GM18508 (cell line): ENCODE data around the gene PTPRN.
"Not testable (repeated sequence)": the region's sequence is repeated elsewhere in the genome, so short reads cannot be mapped to it uniquely, and the experiment has no call there.

Experiments
- ATAC-seq: cut with Tn5 transposase; IDR thresholded peaks from one replicate; pipeline ENCODE4 v1.9.1; 2021; ENCODE audit warnings: moderate number of reproducible peaks; ENCODE audit not compliant: insufficient read depth, unreplicated experiment

The PTPRN gene

DNA sequence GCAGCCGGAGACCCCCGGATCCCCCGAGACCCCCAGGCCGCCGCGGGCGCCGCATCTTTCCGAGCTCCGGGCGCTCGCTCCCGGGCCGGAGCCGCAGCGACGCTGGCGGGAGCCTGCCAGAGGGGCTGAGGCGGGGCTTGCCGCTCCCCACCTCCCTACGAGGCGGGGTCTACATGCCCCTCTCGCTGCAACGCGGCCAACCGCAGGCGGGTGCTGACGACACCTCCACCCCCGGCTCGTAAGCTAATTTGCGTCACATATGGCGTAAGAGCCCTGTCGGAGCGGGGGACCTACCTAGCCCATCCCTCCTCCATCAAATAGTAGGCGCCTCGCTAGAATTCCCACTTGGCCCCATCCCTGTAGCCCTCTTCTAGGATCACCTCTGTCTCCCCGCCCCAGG is at the start of gene PTPRN:
TSS of gene PTPRN (minus strand) at position 124 of the 400 bp plus-strand sequence. CDS start at position 55, 69 bp downstream.
- ATAC-seq = no peak

DNA sequence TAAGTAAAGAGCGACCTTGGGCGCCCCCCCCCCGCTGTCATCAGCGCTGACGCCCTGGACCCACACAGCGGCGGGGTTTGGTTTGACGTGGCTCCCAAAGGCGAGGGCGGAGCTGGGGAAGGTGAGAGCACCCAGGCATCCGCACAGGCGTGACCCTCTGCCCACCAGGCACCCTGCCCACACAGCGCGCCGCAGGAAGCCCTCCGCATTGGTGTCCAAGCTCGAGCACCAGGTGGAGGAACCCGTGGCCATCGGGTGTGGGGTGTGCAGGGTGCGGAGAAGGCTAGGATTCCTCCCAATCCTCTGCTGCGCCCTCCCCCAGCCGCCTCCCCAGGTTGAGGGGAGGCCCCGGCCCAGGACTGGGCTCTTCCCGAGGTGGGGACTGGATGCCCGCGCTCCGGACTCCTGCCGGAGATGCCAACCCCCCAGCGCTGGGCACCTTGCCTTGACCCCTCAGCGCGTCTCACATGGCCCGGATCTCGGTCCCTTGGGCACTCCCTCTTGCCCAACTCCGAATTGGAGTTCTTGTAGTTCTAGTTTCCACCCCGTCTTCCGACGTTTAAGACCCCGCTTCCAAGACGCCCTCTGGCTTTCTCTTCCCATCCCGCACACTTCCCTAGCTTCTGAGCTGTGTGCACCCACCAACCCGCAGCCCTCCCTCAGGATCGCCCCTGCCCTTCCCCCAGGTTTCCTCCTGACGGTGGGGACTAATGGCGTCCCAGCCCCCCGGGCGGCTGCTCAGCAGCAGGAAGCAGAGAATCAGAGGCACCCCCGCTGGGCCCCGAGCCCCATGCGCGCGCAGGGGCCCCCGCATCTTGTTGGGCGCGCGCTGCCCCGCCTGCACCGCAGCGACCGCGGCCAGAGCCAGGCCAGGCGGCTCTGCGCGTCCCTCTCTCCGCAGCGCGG is 49.2 kb upstream of the PTPRN start:
- no peak for ATAC-seq

DNA sequence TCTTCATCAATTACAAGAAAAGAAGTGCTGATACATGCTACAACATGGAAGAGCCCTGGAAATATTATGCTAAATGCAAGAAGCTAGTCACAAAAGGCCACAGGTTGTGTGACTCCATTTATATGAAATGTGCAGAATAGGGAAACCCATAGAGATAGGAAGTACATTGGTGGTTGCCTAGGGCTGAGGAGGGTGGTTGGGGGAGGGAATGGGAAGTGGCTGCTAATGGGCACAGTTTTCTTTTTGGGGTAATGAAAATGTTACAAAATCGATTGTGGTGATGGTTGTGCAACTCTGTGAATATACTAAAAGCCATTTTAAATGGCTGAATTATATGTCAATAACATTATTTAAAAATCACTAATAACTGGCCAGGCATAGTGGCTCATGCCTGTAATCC is 47.6 kb upstream of the PTPRN start:
- no peak for ATAC-seq

DNA sequence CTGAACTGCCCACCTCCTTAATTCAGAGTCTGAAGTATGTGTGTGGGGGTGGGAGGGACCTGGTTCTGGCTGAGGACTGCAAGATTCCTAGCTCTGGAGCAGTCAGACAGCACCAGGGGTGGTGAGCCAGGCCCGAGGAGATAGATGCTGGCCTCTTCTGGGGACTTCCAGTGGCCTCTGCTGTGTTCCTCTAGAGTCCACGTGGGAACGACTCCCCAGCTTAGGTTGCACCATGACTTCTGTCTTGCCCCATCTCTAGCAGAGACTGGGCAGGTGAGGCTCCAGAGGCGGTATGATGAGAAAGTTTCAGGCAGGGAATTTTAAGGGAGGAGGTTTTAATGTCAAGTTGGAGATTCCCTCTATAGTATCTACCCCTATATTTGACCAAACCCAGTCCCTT is 45.4 kb upstream of the PTPRN start:
- no peak for ATAC-seq

DNA sequence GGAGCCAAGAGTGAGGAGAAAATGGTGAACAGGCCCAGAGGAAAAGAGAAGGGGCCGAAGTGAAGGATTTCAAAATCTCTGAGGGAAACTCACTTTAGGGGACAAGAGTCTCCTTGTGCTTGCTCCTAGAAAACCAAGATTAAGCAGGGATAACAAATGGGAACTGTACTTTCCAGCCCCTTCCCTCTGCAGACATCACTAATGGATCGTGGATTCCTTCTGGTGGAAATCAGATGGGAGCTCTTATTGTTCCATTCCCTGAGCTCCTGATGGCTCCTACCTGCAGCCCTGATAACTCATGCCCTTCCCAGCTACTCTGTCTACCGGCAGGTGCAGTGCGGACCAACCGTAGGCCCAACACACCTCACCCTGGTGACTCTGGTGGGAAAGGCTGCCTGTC is 43.9 kb upstream of the PTPRN start:
- ATAC-seq = no peak

- no peak for ATAC-seq
Observed at GRCh38 chr2:219352448-219353023, 43.3 kb upstream of the PTPRN start.

DNA sequence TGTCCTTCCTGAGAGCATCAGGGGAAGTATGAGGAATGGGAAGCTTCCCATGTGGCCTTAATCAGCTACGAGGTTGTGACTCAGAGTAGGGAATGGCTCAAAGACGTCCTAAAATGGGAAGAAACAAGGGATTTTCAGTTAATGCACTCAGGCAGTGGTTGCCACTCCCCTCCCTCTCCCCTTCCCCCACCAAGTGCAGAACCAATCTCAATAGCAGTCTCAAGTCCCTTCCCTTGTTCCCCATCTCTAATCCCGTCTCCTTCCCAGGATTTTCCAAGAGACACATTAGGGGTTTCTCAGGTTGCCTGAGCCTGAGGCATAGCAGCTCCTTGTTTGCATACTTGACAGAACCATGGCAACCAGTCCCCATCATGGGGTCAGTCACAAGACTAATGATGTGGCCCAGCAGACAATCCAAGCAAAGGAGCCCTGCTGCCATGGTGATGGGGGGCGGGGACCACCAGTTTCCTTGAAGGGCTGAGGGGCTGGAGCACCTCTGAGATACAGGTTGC is 41.6 kb upstream of the PTPRN start:
- no peak for ATAC-seq

DNA sequence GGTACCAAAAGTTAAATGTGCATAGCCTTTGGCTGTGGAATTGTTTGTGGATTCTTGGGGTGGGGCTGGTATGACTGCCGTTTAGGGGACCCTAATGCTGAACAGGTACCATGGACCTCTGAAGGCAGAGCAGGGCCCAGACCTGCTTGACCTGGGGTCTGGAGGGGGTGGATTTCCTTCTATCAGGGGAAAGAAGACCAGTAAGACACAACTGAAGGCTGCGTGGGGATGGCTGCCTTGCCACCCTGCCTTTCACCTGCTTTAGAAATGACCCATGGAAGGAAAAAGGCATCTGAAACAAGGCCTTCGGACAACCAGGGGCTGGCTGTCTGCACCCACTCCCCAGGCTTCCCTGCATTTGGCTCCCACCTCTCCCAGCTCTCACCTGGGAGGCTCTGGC is 41.0 kb upstream of the PTPRN start:
- ATAC-seq = no peak

- no peak for ATAC-seq
Observed at GRCh38 chr2:219344751-219345430, 35.7 kb upstream of the PTPRN start.

DNA sequence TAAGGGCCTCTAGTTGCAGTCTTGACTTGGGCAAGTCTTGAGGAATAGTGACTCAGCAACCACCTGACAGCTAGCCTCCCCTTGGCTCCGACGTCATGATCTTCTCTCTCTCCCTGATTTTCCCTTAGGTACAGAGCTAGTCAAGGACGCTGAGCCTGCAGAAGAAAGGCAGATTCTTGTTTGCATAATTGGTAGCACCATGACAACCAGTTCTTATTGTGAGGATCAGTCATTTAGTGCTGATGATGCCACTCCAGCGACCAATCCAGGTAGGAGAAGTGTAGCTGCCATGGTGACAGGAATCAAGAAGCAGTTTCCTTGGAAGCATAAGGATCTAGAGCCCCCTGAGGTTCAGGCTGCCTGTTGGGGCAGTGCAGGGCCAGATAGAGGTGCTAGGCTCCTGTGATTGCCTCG is 26.2 kb upstream of the PTPRN start:
- no peak for ATAC-seq

DNA sequence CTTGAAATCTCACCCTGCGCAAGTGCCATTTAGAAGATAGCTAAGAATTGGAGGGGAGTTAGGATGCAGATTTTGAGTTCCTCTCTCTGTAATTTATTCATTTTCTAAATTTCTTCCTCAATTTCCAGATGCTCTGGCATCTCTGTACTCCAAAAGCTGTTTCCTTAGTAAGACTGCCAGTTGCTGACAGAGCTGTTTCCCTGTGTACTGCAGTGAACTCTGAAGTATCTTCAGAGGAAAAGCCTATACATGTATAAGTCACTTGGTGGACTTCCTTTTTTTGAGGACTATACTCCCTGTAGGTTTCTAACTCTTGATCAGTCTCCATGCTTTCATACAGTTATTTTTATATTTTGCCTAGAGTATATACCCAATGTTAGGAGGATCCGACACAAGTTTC is 24.9 kb upstream of the PTPRN start:
- ATAC-seq = no peak

- no peak for ATAC-seq
Observed at GRCh38 chr2:219332542-219332941, 23.3 kb upstream of the PTPRN start, which contains the start of gene RESP18. RESP18 (minus strand) TSS chr2:219332744.

- ATAC-seq = no peak
Observed at GRCh38 chr2:219331560-219332213, 22.5 kb upstream of the PTPRN start.

DNA sequence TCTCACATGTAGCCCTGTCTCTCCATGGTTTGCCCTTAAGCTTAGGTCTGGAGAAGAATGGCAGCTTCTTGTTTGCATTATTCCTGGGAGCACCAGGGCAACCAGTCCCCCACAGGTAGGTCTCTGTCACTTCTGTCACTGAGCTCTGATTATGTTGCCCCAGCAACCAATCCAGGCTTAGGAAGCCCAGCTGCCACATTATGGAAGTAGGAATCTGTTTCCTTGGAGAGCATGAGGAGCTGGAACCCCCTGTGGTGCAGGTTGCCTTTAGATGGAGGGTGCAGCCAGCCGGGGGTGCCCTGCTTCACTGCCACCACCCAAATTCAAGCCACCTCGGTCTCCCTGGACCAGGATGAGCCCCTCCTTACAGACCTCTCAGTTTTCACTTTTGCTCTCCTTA is 18.5 kb upstream of the PTPRN start:
- ATAC-seq = no peak

DNA sequence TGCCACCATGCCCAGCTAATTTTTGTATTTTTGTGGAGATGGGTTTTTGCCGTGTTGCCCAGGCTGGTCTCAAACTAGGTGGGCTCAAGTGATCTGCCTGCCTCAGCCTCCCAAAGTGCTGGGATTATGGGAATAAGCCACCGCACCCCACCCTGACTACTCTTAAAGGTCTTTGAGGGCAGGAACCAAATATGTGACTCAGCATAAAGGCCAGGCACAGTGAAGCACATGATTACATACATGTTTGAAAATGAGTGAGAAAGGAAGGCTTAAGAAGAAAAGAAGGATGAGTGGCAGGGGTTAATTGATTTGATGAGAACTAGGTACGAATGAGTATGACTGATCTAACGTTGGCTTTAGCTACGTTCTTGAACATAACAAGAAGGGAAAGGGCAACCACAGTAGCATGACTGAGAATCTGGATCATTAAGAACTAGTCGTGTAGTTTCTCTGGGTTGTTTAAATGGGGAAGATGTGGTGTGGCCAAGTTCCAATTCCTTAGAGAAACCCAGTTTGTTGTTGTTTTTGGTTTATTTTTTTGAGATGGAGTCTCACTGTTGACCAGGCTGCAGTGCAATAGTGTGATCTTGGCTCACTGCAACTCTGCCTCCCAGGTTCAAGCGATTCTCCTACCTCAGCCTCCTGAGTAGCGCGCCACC is 16.6 kb upstream of the PTPRN start:
- no peak for ATAC-seq

GRCh38 chr2:219325136-219325535 is 15.9 kb upstream of the PTPRN start:
- no peak for ATAC-seq

DNA sequence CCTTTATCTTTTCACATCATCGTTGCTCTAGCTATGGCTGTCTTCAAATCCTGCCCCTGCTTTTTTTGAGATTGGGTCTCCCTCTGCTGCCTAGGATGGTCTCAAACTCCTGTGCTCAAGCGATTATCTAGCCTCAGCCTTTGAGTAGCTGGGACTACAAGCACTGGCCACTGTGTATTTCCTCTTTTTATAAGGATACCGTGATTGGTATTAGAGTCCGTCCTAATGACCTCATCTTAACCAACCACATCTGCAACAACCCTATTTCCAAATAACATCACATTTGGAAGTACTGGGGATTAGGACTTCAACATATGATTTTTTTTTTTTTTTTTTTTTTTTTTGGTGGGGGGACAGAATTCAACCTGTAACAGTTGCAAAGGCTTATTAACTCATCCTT is 14.2 kb upstream of the PTPRN start:
- no peak for ATAC-seq

- no peak for ATAC-seq
Observed at GRCh38 chr2:219314804-219315468, 5.7 kb upstream of the PTPRN start.

- not testable (repeated sequence) for ATAC-seq
Observed at GRCh38 chr2:219312683-219313263, 3.6 kb upstream of the PTPRN start.
